H1 (cell line): ENCODE data around the gene CCDC175. TPM values are rescaled to one million over a fixed set of nuclear protein-coding genes. Genes with fewer than 3 reads are reported as not detected.

Experiments used
- CBX5 ChIP-seq: fragments of 300-800, 300-1000 bp; sonication (generic); IDR thresholded peaks from 2 replicates; pipeline ENCODE4 v1.7.1; 2016; ENCODE audit warnings: antibody characterized with exemption, low read length, low read depth
- GTF2F1 ChIP-seq: IDR thresholded peaks from 2 replicates; pipeline ENCODE4 v1.6.1; 2012; ENCODE audit warnings: low read depth, low read length, improper control_type of control experiment, borderline replicate concordance
- HDAC2 ChIP-seq, 2 experiments: fragments of 300-600 bp in 1 of 2; sonication (generic) in 1 of 2; IDR thresholded peaks; 2 replicates each; pipeline ENCODE4 v1.6.1; 2011 to 2012; ENCODE audit warnings: low read depth in 2 of 2, low read length in 2 of 2, mild to moderate bottlenecking in 2 of 2, moderate library complexity in 2 of 2, borderline replicate concordance in 1 of 2, inconsistent platforms in 1 of 2
- HDAC6 ChIP-seq: IDR thresholded peaks from one replicate; pipeline ENCODE4 v1.7.1; 2012; ENCODE audit warnings: low read depth, mild to moderate bottlenecking, inconsistent platforms, low read length, moderate library complexity
- JUN ChIP-seq: IDR thresholded peaks from 2 replicates; pipeline ENCODE4 v1.6.1; 2011; ENCODE audit warnings: low read depth, mild to moderate bottlenecking, improper control_type of control experiment, low read length
- KDM5A ChIP-seq: fragments of 200-600 bp; IDR thresholded peaks from 2 replicates; pipeline ENCODE4 v1.7.1; 2012; ENCODE audit warnings: mild to moderate bottlenecking, low read length, inconsistent platforms, mixed read lengths
- NANOG ChIP-seq: IDR thresholded peaks from 2 replicates; pipeline ENCODE4 v1.6.1; 2011; ENCODE audit warnings: low read length, low read depth, mild to moderate bottlenecking, inconsistent platforms; ENCODE audit not compliant: insufficient read depth, poor library complexity, severe bottlenecking
- POU5F1 ChIP-seq: IDR thresholded peaks from 2 replicates; pipeline ENCODE4 v1.6.1; 2011; ENCODE audit warnings: low read depth, mild to moderate bottlenecking, low read length, moderate library complexity
- RFX5 ChIP-seq: IDR thresholded peaks from 2 replicates; pipeline ENCODE4 v1.6.1; 2011; ENCODE audit warnings: low read depth, low read length, improper control_type of control experiment, borderline replicate concordance
- polyA plus RNA-seq, 7 experiments: library from polyadenylated mRNA; depleted of rRNA in 3 of 7; stranded (reverse) in 5 of 7; unstranded in 2 of 7; fragments of >200 nt in 5 of 7; fragments of 200-250 nt in 2 of 7; gene quantifications; 1 replicate in 5 of 7; 2 replicates in 1 of 7; 4 replicates in 1 of 7; pipeline versions ENCODE4 v1.2.1 to v1.2.3, GENCODE V29; 2011 to 2013; ENCODE audit warnings: missing spikeins in 2 of 7, mixed read lengths in 2 of 7
- total RNA-seq: library from RNA; stranded (reverse); fragmentation: NEBNext Ultra II Directional; extraction: Animal tissue kit (Norgen Biotek cat#: 25700); gene quantifications from 2 replicates; pipeline ENCODE4 v1.2.1, GENCODE V29; 2021

Gene CCDC175
- total and polyA plus RNA-seq, 2 of the 8 experiments (the other 6 are each of a cell fraction or from before 2014, with no cell fraction given): 0.19 TPM; not detected in 1

DNA sequence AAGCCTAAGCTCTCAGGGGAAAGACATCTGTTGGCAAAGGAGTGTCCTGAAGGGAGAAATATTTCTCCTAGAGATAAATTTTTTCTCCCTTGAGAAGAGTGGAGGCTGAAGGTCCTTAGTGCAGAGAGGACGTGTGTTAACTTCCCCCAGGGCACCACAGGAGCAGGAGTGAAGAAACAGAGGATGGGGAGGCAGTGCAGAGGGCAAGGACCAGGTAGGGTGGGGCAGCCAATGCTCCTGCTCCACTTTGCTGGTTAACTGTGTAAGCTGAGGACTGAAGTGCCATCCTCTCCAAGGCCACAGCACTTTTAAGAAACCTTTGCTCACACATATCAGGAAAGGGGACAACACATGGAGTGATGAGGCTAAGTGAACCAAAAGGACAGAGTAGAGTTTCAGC lies 96.4 kb downstream of the CCDC175 start (continued):
- TF ChIP-seq POU5F1 (no peak), NANOG (no peak), GTF2F1 (no peak), KDM5A (no peak), HDAC2 (IDR thresholded peaks at IDR 0.05; ENCODE audit: borderline replicate concordance in 1 of 2, low read depth in 2 of 2, low read length in 2 of 2) (no peak), JUN (no peak), CBX5 (no peak), RFX5 (no peak), HDAC6 (no peak)
- TF ChIP-seq, all 59 proteins: peak for 0
